Heart left ventricle (tissue), 16 donors: ENCODE measurements around the gene ACSL1. TPM values are rescaled to one million over a fixed set of nuclear protein-coding genes. Genes with fewer than 3 reads are reported as not detected.

Experiments used
- ATAC-seq, 4 donors: fragments of 200-7000 bp; cut with Tn5 transposase; one replicate each; pipeline ENCODE4 v1.9.1; 2020 to 2022; ENCODE audit warnings: moderate library complexity in 4 of 4, mild to moderate bottlenecking in 3 of 4, moderate number of reproducible peaks in 1 of 4
- DNase-seq, 5 donors: peaks; one replicate each; pipeline ENCODE4 v3.0.0-alpha.2; 2020
- H3K27ac ChIP-seq, 12 donors: fragments of 200-600 bp; sonication (generic) in 4 of 12; one replicate each; pipeline versions ENCODE4 v1.5.0 to v1.8.0; 2016 to 2022; ENCODE audit warnings: mild to moderate bottlenecking in 2 of 12
- H3K27me3 ChIP-seq, 9 donors: fragments of 200-600 bp; sonication (generic) in 2 of 9; one replicate each; pipeline versions ENCODE4 v1.5.1 to v1.8.0; 2016 to 2022; ENCODE audit warnings: mild to moderate bottlenecking in 3 of 9
- H3K36me3 ChIP-seq, 9 donors: fragments of 200-600 bp; sonication (generic) in 2 of 9; one replicate each; pipeline versions ENCODE4 v1.5.0 to v1.8.0; 2018 to 2022; ENCODE audit warnings: mild to moderate bottlenecking in 2 of 9
- H3K4me1 ChIP-seq, 12 donors: fragments of 200-600 bp; sonication (generic) in 4 of 12; one replicate each; pipeline versions ENCODE4 v1.5.0 to v1.8.0; 2016 to 2022; ENCODE audit warnings: mild to moderate bottlenecking in 3 of 12
- H3K4me3 ChIP-seq, 12 donors: fragments of 200-600 bp; sonication (generic) in 4 of 12; one replicate each; pipeline versions ENCODE4 v1.5.0 to v1.8.0; 2017 to 2022; ENCODE audit warnings: mild to moderate bottlenecking in 9 of 12, moderate library complexity in 4 of 12
- H3K9me3 ChIP-seq, 12 donors: fragments of 200-600 bp; sonication (generic) in 4 of 12; one replicate each; pipeline versions ENCODE4 v1.5.0 to v1.8.0; 2016 to 2022; ENCODE audit warnings: mild to moderate bottlenecking in 1 of 12
- POLR2A ChIP-seq, 2 donors: fragments of 450-650 bp; IDR thresholded peaks; one replicate each; pipeline ENCODE4 v1.6.1; 2017; ENCODE audit warnings: antibody characterized with exemption in 2 of 2, mild to moderate bottlenecking in 2 of 2, moderate library complexity in 2 of 2
- WGBS, 4 donors: extraction: QIAGEN DNeasy Blood & Tissue Kit in 2 of 4; methylation state at CpG; one replicate each; pipeline versions ENCODE4 v1.1.5 to v1.1.7; 2013 to 2018; 5-methylcytosine and 5-hydroxymethylcytosine counted together
- intact Hi-C, 10 donors: fragments of 100-400 bp; cut with DNase I; formaldehyde crosslinking; loops; one replicate each; pipeline versions ENCODE4 v1.11.1 to v1.14.2; 2022
- polyA plus RNA-seq, 2 donors: library from polyadenylated mRNA; stranded (reverse); fragments of 200-250 nt; gene quantifications; one replicate each; pipeline ENCODE4 v1.2.3, GENCODE V29; 2013
- total RNA-seq, 9 donors: library from RNA; depleted of rRNA in 2 of 9; stranded (reverse); fragments of >200 nt in 2 of 9; fragmentation: NEBNext Ultra II Directional in 3 of 9; extraction: Animal tissue kit (Norgen Biotek cat#: 25700) in 3 of 9; gene quantifications; one replicate each; pipeline versions ENCODE4 v1.1.0 to v1.2.4, GENCODE V29; 2016 to 2023
- TF ChIP-seq, protein P1 (sequence below), 12 donors: fragments of 200-600 bp; sonication (generic) in 4 of 12; IDR thresholded peaks; one replicate each; pipeline versions ENCODE4 v1.5.0 to v1.8.0; 2018 to 2022; ENCODE audit warnings: antibody characterized with exemption in 12 of 12, mild to moderate bottlenecking in 5 of 12
- donor health status: ischemic (EF 13 %, LVEDD 7.1; RV severe dilation, severe dysfunction).
- donor health status: healthy with polysubstance abuse.
- donor health status: DM: no; HTN: yes; CAD: no.
- donor health status: DM: no; HTN: no; CAD: no.
- donor health status: ischemic (EF 25% LVEDD 6.9; RV normal size, moderate dysfunction).
- donor health status: ischemic (EF 25% LVEDD 5.7; RV mildly dilated, moderate dysfunction).
- donor health status: healthy.
- donor health status: DM: yes; HTN: yes; CAD: no.
- donor health status: ischemic (EF 35%, LVEDD 5.7; RV mildly dilated, moderate dysfunction).
- donor health status: nonischemic (EF 11% LVEDD 7.7; RV severe dilation, severe dysfunction).
- donor health status: DM: yes; HTN: yes; CAD: no.
- donor health status: PGD.
- donor health status: ischemic (EF 29% LVEDD 5.4; RV normal size, mild dysfunction).
- donor health status: nonischemic (EF 23%, LVEDD 6.1; RV moderate dilation, normal function).

Gene ACSL1
- total and polyA plus RNA-seq, 11 donors = 171 to 603 (median 266) TPM

DNA sequence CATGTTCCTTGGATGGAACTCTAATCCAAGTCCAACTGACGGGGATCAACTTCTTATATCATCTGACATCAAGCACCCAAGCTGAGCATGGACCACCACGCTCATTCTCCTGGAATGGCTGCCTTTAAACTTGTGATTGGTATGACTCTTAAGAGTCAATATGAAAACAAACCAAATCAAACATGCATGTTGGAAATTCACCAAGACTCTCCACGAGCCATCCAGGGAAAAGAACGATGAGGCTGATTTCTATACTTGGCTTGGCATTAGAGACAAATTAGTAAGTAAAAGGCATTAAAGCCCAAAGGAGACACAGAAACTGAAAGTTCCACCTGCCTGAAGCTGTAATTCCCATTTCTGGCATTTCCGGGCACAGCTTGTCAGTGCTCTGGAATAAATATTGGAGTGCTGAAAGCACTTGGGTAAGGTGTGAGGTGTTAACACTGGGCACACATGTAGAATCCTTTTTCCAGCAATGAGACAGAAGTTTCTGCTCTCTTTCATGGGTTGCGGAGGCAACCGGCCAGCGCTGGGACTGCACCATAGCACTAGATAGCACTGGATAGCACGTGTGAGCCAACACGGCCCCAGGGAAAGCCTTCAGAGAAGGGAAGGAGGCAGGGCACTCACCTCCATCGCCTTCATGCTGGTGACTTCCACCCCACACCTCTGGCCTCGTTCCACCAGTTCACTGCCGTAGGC lies 49.8 kb downstream of the ACSL1 start:
- 52 to 64% (median 63%) methylated on average over 13 of the region's 13 CpGs for WGBS, 4 donors
- H3K27me3 ChIP-seq = no peaks in the 10 kb centered on the region
- peak overlapping the region in 5 of 12 donors; percentile 5 to 35 (median 22) for H3K27ac ChIP-seq
- intact Hi-C loops = no loop called here
- ATAC-seq (peak; percentile 69 to 91 (median 82)), DNase-seq (peak in 2 of 5 donors; percentile 31 to 60)
- peaks cover 3 to 98% (median 74%) of the 10 kb centered on the region in 9 donors for H3K36me3 ChIP-seq
- no peaks in the 10 kb centered on the region for H3K9me3 ChIP-seq
- no peak for TF ChIP-seq POLR2A (IDR thresholded peaks at IDR 0.05)
- TF ChIP-seq, protein P1, sequence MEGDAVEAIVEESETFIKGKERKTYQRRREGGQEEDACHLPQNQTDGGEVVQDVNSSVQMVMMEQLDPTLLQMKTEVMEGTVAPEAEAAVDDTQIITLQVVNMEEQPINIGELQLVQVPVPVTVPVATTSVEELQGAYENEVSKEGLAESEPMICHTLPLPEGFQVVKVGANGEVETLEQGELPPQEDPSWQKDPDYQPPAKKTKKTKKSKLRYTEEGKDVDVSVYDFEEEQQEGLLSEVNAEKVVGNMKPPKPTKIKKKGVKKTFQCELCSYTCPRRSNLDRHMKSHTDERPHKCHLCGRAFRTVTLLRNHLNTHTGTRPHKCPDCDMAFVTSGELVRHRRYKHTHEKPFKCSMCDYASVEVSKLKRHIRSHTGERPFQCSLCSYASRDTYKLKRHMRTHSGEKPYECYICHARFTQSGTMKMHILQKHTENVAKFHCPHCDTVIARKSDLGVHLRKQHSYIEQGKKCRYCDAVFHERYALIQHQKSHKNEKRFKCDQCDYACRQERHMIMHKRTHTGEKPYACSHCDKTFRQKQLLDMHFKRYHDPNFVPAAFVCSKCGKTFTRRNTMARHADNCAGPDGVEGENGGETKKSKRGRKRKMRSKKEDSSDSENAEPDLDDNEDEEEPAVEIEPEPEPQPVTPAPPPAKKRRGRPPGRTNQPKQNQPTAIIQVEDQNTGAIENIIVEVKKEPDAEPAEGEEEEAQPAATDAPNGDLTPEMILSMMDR (IDR thresholded peaks at IDR 0.05) = no peak
- H3K4me1 ChIP-seq = peaks cover 0 to 14% (median 0%) of the 10 kb centered on the region in 12 donors
- H3K4me3 ChIP-seq = no peak overlapping the region

DNA sequence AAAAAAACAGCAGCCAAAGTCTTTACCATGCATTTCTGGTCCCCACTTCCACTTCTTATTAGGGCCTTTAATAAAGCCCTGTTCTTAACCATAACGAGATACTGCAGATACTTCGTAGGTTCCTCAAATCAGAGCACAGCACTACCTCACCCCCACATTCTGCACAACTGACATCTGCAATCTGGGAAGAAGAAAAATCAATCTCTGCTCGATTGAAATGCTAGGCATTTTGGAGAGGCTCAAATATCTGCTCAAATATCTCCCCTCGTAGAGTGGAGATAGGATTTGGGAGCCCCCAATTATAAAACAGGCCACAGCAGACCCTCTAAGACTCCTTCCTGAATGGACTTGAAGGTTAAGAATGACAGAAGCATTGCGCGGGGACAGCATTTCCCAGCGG lies 51.6 kb downstream of the ACSL1 start:
- H3K27me3 ChIP-seq = no peaks in the 10 kb centered on the region
- TF ChIP-seq POLR2A (IDR thresholded peaks at IDR 0.05) = no peak
- TF ChIP-seq, protein P1 (IDR thresholded peaks at IDR 0.05) = no peak
- no peak overlapping the region for H3K4me3 ChIP-seq
- WGBS, 4 donors = 90 to 96% (median 91%) methylated on average over 7 of the region's 7 CpGs
- peaks cover 3 to 97% (median 80%) of the 10 kb centered on the region in 9 donors for H3K36me3 ChIP-seq
- no peak overlapping the region for H3K27ac ChIP-seq
- intact Hi-C loops = no loop called here
- H3K4me1 ChIP-seq = peaks cover 0 to 14% (median 0%) of the 10 kb centered on the region in 12 donors
- no peaks in the 10 kb centered on the region for H3K9me3 ChIP-seq
- DNase-seq (no peak), ATAC-seq (no peak)

DNA sequence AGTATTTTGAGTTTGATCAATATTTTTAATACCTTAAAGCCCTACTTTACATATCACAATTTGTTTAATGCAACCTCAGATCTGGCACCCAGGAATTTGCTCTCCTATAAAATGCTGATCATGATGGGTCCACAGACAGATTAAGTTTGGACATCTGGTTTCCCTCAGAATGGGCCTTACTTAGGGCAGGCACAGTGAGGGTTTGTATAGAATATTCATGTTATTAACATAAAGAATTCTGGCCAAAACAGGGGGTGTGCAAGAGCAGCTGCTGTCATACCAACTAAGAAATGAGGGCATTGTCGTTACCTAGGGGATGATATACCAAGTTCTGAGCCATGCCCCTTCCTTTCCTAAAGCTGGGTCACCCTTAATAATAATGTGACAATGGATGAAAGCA lies 54.4 kb downstream of the ACSL1 start:
- DNase-seq (no peak), ATAC-seq (no peak)
- H3K27me3 ChIP-seq = no peaks in the 10 kb centered on the region
- peaks cover 0 to 8% (median 0%) of the 10 kb centered on the region in 12 donors for H3K4me1 ChIP-seq
- H3K9me3 ChIP-seq = no peaks in the 10 kb centered on the region
- H3K27ac ChIP-seq = no peak overlapping the region
- peaks cover 5 to 99% (median 91%) of the 10 kb centered on the region in 9 donors for H3K36me3 ChIP-seq
- intact Hi-C loops = no loop called here
- WGBS, 4 donors = 84 to 96% (median 89%) methylated on average over 1 of the region's 1 CpG
- TF ChIP-seq, protein P1 (IDR thresholded peaks at IDR 0.05) = no peak
- TF ChIP-seq POLR2A (IDR thresholded peaks at IDR 0.05) = no peak
- H3K4me3 ChIP-seq = no peak overlapping the region

DNA sequence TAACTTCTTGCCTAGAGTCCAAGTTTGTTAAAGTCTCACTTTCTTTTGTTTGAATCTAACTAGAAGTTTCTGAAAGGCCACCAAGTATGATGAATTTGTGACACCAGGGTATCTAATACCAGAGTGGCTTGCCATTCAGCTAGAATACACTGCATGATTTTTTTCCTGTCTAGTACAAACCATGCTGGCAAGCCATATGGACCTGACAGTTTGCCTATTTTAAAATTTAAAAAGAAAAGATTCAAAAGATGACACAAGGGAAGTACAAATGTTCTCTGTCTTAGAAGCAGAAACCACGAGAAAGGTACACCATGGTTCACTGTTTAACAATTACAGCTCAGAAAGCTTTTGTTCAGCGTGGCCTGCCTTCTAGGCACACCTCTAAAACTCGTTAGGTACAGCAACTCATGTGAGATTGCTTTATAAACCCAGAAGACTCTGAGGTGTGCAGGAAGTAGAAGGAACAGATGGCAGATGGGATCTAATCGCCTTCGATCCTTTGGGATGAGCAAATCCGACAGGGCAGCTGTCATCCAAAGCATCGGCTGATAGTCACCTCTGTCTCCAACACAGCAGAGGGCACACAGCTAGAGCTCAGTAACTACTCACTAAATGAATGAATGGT lies 56.5 kb downstream of the ACSL1 start:
- Histone ChIP-seq H3K36me3 (peaks cover 5 to 100% (median 97%) of the 10 kb centered on the region in 9 donors), H3K4me1 (no peaks in the 10 kb centered on the region), H3K27ac (no peak overlapping the region), H3K9me3 (no peaks in the 10 kb centered on the region), H3K4me3 (no peak overlapping the region), H3K27me3 (no peaks in the 10 kb centered on the region)
- WGBS, 4 donors = 87 to 94% (median 91%) methylated on average over 7 of the region's 7 CpGs
- DNase-seq (no peak), ATAC-seq (no peak)
- intact Hi-C loops = no loop called here
- TF ChIP-seq, protein P1 (IDR thresholded peaks at IDR 0.05) = no peak
- no peak for TF ChIP-seq POLR2A (IDR thresholded peaks at IDR 0.05)
